IPS-NIHi7 (cell line): Measurements from ENCODE around the gene GPR34.
"Not testable (repeated sequence)": the region's sequence is repeated elsewhere in the genome, so short reads cannot be mapped to it uniquely, and the experiment has no call there.

Source experiments
- DNase-seq: peaks from one replicate; pipeline ENCODE4 v3.0.0; 2012; ENCODE audit warnings: mixed read lengths; ENCODE audit errors: extremely low spot score

The GPR34 gene

DNA sequence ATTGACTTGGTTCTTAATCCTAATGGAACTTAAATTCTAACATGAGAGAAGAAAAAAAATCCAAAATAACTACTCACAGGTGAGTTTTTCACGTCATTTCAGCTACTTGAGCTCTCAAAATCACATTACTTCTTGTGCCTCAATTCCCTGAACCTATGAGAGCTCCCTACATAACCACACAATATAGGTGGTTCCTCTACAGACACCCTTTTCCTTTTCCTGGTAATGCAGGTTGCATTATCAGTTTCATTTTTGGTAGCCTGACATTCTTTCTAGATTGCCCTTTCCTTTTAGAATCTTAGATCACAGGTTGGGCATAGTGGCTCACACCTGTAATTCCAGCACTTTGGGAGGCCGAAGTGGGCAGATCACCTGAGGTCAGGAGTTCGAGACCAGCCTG, 4.3 kb downstream of the GPR34 start:
- no peak for DNase-seq

DNA sequence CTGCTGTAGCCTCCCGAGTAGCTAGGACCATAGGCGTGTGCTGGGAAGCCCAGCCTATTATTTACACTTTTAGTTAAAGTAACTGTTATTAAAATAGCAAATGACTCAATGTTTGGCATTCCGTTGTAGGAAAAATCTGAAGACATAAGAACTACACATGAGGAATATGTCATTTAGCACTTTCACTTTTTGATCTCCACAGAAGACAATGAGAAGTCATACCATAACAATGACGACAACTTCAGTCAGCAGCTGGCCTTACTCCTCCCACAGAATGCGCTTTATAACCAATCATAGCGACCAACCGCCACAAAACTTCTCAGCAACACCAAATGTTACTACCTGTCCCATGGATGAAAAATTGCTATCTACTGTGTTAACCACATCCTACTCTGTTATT, 6.7 kb downstream of the GPR34 start:
- DNase-seq, result no peak

GRCh38 chrX:41703574-41704029, 14.8 kb downstream of the GPR34 start:
- DNase-seq, result no peak

GRCh38 chrX:41705042-41705441, 16.3 kb downstream of the GPR34 start:
- DNase-seq, result no peak

GRCh38 chrX:41705680-41706374, 17.1 kb downstream of the GPR34 start:
- DNase-seq, result no peak

GRCh38 chrX:41707218-41707617, 18.4 kb downstream of the GPR34 start:
- DNase-seq, result no peak

GRCh38 chrX:41708486-41708885, 19.7 kb downstream of the GPR34 start:
- DNase-seq, result no peak

GRCh38 chrX:41711021-41711667, 22.4 kb downstream of the GPR34 start:
- DNase-seq, result no peak

DNA sequence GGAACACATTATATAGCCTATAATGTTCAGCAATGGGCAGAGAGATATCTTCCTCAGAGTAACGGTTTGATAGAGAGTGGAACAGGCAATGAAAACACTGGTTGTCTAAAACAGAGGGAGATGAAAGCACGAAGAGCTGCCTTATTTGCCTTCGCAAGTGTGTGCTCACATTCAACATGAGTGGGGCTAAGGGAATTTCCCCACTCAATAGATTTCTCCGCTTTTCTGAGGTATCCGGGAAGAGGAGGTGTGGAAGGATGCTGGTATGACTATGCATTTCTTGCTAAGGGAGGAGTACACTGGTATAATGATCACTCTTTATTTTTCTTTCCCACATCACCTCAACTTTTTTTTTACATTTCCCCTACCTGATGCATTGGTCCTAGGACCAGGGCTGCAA, 27.4 kb downstream of the GPR34 start:
- DNase-seq, result no peak

DNA sequence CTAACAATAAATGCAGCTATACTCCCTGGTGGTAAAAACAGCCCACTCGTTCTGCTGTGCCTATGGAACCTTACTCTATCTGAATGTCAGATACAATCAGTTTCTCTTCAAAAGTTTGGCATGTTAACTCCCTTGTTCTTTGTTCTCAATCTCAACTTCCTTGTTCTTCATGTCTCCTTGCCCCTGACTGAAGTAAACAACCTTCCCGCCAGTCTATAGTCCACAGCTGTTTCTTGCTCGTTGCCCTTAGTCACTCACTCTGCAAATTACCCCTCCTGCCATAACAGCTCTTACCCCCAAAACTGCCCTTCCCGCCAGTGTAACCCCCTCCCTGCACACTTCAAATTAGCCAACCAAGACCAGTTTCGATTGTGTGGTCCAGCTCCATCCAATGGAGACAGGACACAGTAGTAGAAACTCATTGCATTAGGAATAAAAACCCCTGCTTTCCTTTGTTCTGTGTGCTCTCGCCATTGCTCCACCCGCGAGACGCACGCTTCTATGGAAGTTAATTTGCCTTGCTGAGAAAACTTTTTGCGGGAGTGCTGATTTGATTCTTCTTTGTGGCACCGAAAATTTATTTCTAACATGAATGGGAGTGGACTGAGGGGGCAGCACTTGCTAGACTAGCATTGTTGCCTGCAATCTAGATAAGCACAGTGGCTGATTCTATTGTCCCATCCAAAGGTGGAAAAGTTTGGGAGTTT, 28.1 kb downstream of the GPR34 start:
- no peak for DNase-seq

- DNase-seq, result peak; percentile 82
Observed at GRCh38 chrX:41718481-41719235, 29.9 kb downstream of the GPR34 start.

- not testable (repeated sequence) for DNase-seq
Observed at GRCh38 chrX:41719610-41720009, 30.8 kb downstream of the GPR34 start.

GRCh38 chrX:41720125-41720779, 31.5 kb downstream of the GPR34 start:
- no peak for DNase-seq

DNA sequence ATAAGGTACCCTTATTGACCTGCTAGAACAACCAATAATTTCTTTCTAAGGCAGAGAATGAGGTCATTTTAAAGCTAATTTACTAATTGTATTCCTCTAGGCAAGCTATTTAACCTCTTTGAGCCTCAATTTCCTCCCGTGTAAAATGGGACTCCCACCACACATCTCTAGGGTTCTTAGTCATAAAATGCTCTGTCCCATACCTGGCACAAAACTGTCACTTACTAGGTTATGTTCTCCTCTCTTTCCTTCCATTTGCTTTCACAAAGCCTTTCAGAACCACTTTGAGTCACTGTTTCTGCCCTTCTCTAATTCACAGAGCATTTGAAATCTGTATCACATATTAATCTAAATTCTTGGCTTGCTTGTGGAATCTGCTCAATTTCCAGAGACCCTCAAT, 32.8 kb downstream of the GPR34 start:
- no peak for DNase-seq

DNA sequence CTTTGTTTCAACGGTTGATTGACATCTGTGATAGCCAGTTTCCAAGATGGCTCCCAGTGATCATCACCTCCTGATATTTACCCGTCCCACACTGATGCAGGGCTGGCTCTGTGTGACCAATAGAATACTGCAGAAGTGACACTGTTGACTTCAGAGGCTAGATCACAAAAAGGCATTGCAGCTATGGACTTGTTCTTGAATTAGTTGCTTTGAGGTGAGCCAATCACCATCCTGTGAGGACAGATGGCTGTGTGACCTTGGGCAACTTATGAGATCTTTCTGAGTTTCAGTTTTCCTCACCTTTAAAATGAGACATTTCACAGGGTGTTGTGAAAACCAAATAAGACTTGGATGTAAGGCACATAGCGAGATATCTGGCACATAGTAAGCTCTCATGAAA, 33.4 kb downstream of the GPR34 start:
- DNase-seq, result no peak

DNA sequence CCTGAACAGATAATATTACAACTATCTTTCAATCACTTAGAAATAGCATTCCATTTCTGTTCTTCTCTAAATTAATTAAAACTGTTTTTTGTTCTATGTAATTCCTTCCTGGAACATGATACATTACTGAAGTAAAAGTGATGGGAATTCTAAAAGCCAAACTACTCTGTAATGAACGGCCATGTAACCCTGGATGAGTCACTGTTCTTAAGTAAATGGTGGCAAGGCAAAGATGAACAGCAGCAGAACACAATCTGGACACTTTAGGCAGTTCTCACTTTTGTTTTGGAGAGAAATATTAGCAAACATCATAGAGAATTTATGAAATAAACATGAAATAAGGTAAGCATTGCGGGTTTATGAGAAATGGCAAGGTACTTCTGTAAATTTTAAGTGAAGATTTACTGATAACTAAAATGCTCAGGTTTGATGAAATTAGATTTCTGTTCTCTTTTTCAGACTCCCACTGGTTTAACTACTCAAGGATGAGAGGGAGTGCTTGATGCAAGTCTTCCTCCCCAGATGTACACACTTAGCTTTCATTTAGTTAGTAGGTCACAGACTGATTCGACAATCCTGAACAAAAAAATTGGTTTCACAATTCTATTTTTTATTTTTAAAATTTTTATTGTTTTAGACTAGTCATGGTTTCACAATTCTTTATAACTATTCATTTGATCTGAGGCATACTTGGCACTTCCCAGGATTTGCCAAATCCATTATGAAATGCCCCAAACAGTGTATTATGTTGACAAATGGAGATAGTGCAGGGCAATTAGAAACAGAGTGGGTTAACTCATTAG, 34.2 kb downstream of the GPR34 start:
- DNase-seq, result no peak

GRCh38 chrX:41723826-41724225, 35.1 kb downstream of the GPR34 start, which contains the start of gene GPR82:
Gene GPR82, plus strand, starts transcription at chrX:41724181. Its CDS starts 2,846 bp downstream, at chrX:41727027.
- no peak for DNase-seq

GRCh38 chrX:41728125-41728524, 39.4 kb downstream of the GPR34 start:
- DNase-seq, result no peak

DNA sequence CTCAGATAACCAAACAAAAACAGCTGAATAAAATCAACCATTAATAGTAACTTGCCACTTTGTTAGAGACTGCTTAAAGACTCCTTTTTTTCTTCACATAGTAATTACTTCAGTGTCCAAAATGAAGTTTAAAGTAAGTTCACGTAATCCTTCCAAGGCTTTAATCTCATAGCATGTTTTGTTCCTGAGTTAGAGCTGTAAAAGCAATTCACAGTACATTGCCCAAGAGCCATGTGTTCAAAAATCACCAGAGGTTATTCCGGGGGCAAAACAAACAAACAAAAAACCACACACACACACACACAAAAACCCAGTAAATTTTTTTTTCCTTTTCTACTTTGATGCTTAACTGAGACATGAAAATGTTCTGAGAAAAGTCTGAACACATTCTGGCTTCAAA, 41.3 kb downstream of the GPR34 start:
- no peak for DNase-seq

GRCh38 chrX:41732260-41732659, 43.5 kb downstream of the GPR34 start:
- peak; percentile 22 for DNase-seq

DNA sequence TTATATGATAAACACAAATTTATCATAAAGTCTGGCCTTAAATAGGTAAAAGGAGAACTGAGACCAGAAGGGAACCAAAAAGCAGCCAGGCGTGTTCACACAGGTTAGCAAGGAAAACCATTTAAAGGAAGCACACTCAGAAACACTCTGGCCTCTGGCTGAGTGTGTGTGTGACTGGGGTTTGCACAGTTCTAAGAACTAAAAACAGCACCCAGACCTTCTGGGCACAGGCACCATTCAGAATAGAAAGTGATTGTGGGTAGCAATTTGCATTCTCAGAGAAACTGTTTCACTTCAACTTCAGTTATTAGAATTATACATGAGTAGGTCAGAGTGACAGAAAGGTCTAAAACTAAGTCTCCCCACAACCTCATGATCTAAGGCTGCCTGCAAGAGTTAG, 45.2 kb downstream of the GPR34 start:
- DNase-seq, result no peak
